Lower lobe of right lung (tissue), 2 donors: ENCODE data around the gene BBS2. TPM values are rescaled to one million over a fixed set of nuclear protein-coding genes. Genes with fewer than 3 reads are reported as not detected.

ENCODE experiments used
- ATAC-seq, 2 donors: fragments of 200-7000 bp; cut with Tn5 transposase; one replicate each; pipeline ENCODE4 v1.9.1; 2020 to 2022; ENCODE audit warnings: mild to moderate bottlenecking in 2 of 2, moderate library complexity in 2 of 2
- DNase-seq: peaks from one replicate; pipeline ENCODE4 v3.0.0-alpha.2; 2020
- H3K27ac ChIP-seq: fragments of 200-600 bp; one replicate; pipeline ENCODE4 v1.8.0; 2022
- H3K27me3 ChIP-seq: fragments of 200-600 bp; one replicate; pipeline ENCODE4 v1.8.0; 2022; ENCODE audit warnings: low read depth
- H3K36me3 ChIP-seq: fragments of 200-600 bp; one replicate; pipeline ENCODE4 v1.8.0; 2022; ENCODE audit warnings: mild to moderate bottlenecking
- H3K4me1 ChIP-seq: fragments of 200-600 bp; one replicate; pipeline ENCODE4 v1.8.0; 2022
- H3K4me3 ChIP-seq: fragments of 200-600 bp; one replicate; pipeline ENCODE4 v1.8.0; 2022; ENCODE audit warnings: mild to moderate bottlenecking
- H3K9me3 ChIP-seq: fragments of 200-600 bp; one replicate; pipeline ENCODE4 v1.8.0; 2022
- intact Hi-C: fragments of 100-400 bp; cut with DNase I; formaldehyde crosslinking; loops from one replicate; pipeline ENCODE4 v1.11.0; 2022
- total RNA-seq: library from RNA; stranded (reverse); fragmentation: NEBNext Ultra II Directional; extraction: Animal tissue kit (Norgen Biotek cat#: 25700); gene quantifications from one replicate; pipeline ENCODE4 v1.2.1, GENCODE V29; 2021
- TF ChIP-seq, protein P1 (sequence below): fragments of 200-600 bp; IDR thresholded peaks from one replicate; pipeline ENCODE4 v1.8.0; 2022; ENCODE audit warnings: antibody characterized with exemption, mild to moderate bottlenecking
- donor health status: DM: no; HTN: yes; CAD: no; lungs with severe emphysema.

BBS2 gene
- total RNA-seq, 1 donor from 2014 or later: 42.2 TPM

DNA sequence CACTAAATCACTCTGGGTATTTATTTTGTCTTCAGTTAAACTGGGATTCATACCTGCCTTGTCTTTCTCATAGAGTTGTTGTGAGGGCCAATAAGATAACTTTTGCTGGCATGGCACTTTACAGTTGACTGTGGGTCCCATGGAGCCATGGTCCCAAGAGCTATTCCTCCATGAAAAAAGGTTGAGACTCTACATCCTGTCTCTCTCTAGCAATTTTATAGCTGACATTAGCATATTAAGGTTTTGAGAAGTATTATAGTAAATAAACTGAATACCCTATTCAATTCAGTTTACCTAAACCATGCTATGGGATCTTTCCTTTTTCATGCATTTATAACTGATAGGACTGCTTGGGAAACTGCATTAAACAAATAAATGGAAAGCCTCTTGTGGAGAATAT, 51.0 kb downstream of the BBS2 start:
- ATAC-seq: no peak
- no peaks in the 10 kb centered on the region for H3K27me3 ChIP-seq
- DNase-seq: no peak
- TF ChIP-seq, protein P1, sequence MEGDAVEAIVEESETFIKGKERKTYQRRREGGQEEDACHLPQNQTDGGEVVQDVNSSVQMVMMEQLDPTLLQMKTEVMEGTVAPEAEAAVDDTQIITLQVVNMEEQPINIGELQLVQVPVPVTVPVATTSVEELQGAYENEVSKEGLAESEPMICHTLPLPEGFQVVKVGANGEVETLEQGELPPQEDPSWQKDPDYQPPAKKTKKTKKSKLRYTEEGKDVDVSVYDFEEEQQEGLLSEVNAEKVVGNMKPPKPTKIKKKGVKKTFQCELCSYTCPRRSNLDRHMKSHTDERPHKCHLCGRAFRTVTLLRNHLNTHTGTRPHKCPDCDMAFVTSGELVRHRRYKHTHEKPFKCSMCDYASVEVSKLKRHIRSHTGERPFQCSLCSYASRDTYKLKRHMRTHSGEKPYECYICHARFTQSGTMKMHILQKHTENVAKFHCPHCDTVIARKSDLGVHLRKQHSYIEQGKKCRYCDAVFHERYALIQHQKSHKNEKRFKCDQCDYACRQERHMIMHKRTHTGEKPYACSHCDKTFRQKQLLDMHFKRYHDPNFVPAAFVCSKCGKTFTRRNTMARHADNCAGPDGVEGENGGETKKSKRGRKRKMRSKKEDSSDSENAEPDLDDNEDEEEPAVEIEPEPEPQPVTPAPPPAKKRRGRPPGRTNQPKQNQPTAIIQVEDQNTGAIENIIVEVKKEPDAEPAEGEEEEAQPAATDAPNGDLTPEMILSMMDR: no peak
- intact Hi-C loops: no loop called here
- no peaks in the 10 kb centered on the region for H3K4me1 ChIP-seq
- peaks cover 99% of the 10 kb centered on the region for H3K36me3 ChIP-seq
- H3K27ac ChIP-seq: no peak overlapping the region
- H3K9me3 ChIP-seq: no peaks in the 10 kb centered on the region
- H3K4me3 ChIP-seq: no peak overlapping the region

DNA sequence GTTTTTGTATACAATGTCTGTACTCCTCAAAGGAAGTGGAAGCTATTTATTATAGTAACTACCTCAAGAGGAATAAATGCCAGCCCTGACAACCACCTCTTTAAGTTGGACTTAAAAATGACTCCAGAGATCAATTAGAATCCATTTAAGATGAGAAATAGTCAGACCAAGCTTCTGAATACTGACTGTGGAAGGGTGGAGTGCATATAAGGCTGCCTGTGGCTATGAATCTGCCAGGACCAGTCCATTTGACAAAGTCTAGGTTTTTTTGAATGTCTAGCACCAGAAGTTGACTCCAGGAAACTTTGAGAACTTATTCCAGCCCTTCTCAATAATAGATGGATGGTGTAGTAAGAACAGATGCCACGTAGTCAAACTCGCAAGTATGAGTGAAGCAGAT, 53.5 kb downstream of the BBS2 start:
- ATAC-seq (no peak), DNase-seq (no peak)
- Histone ChIP-seq H3K27ac (no peak overlapping the region), H3K4me1 (no peaks in the 10 kb centered on the region), H3K27me3 (no peaks in the 10 kb centered on the region), H3K4me3 (no peak overlapping the region), H3K36me3 (peaks cover 95% of the 10 kb centered on the region), H3K9me3 (no peaks in the 10 kb centered on the region)
- intact Hi-C loops: no loop called here
- TF ChIP-seq, protein P1: no peak

DNA sequence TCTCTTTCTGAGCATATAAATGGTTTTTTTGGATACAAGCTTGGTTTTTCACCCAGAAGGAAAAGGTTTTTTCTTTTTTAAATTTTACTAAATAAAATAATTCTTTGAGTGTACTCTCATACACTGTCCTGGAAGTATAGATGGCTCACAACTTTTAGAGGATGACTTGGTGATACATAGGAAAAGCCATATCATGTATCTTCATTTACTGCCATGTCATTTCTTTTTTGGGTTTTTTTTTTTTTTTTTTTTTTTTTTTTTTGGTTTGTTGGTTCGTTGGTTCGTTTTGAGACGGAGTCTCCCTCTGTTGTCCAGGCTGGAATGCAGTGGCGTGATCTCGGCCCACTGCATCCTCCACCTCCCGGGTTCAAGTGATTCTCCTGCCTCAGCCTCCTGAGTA, 56.7 kb downstream of the BBS2 start:
- Histone ChIP-seq H3K27ac (no peak overlapping the region), H3K4me3 (no peak overlapping the region), H3K27me3 (no peaks in the 10 kb centered on the region), H3K36me3 (peaks cover 95% of the 10 kb centered on the region), H3K9me3 (no peaks in the 10 kb centered on the region), H3K4me1 (no peaks in the 10 kb centered on the region)
- intact Hi-C loops: no loop called here
- TF ChIP-seq, protein P1: no peak
- no peak for ATAC-seq
- DNase-seq: no peak

DNA sequence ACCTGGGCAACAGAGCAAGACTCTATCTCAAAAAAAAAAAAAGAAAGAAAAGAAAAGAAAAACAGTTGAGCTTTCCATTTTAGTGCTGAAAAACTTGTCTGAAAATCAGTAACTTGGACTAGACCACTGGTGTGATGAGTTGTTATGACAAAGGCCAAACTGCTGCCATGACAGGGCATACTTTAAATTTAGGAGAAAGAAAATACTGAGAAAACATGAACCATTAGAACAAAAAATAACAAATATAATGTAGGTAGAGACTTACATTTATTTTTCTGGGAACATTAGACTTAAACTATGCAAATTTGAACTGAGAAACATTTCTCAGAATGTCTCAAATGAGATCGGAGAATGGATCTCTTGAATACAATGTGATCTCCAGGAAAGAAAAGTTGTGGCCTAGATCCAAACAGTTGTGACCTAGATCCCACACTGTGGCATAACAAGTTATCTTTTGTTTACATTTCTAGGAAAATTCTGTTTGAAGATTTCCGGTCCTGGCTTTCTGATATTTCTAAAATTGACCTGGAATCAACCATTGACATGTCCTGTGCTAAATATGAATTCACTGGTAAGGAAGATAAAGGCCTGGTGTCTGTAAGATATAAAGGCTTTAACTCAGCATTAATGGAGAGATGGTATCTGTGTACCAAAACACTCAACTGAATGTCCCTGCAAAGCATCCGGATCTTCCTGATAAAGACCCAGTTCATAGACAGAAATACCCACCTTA, 57.6 kb downstream of the BBS2 start:
- Histone ChIP-seq H3K9me3 (no peaks in the 10 kb centered on the region), H3K36me3 (peaks cover 95% of the 10 kb centered on the region), H3K27me3 (no peaks in the 10 kb centered on the region), H3K4me3 (no peak overlapping the region), H3K27ac (no peak overlapping the region), H3K4me1 (no peaks in the 10 kb centered on the region)
- intact Hi-C loops: no loop called here
- no peak for ATAC-seq
- DNase-seq: no peak
- TF ChIP-seq, protein P1: no peak

DNA sequence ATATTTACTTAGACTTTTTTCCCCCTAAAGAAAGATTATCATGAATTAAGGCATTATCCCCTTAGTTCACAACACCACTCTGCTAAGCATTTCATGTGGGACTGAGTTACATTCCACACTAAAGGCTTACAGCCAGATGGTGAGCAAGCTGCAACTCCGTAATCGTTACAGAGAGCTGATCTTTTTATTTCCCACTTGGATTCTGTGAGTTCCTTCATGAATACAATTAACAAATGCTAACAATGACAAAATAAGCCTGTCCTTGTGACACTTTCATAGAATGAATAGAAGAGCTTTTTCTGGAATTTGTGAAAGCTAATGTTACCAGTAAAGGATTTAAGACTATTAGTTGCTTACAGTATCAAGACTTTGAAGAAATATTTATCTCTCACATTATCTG, 59.7 kb downstream of the BBS2 start:
- ATAC-seq: no peak
- H3K36me3 ChIP-seq: peaks cover 95% of the 10 kb centered on the region

More for the DNA sequence above, 59.7 kb downstream of the BBS2 start:
- no peaks in the 10 kb centered on the region for H3K27me3 ChIP-seq
- intact Hi-C loops: no loop called here
- no peaks in the 10 kb centered on the region for H3K4me1 ChIP-seq
- H3K4me3 ChIP-seq: no peak overlapping the region
- DNase-seq: no peak
- TF ChIP-seq, protein P1: no peak
- H3K27ac ChIP-seq: no peak overlapping the region
- no peaks in the 10 kb centered on the region for H3K9me3 ChIP-seq
